Fibroblast of lung (primary cell): ENCODE measurements around the gene INPP5A.

Source experiments
- CTCF ChIP-seq, 2 donors: IDR thresholded peaks in 1 of 2; conservative IDR thresholded peaks in 1 of 2; 1 replicate in 1 of 2; 2 replicates in 1 of 2; pipeline ENCODE4 v1.5.1; 2011 to 2012; ENCODE audit warnings: low read length in 2 of 2, control low read depth in 1 of 2, inconsistent platforms in 1 of 2, low read depth in 1 of 2, mild to moderate bottlenecking in 1 of 2
- EZH2 ChIP-seq: IDR thresholded peaks from 2 replicates; pipeline ENCODE4 v1.5.1; 2012; ENCODE audit warnings: low read length, control low read depth, mild to moderate bottlenecking; ENCODE audit errors: missing control alignments

- no peak for TF ChIP-seq CTCF (conservative IDR thresholded peaks at IDR 0.05 in 1 of 2, IDR thresholded peaks at IDR 0.05 in 1 of 2; ENCODE audit: low read depth in 1 of 2, low read length in 2 of 2)
- TF ChIP-seq EZH2: no peak
These were observed 198.4 kb downstream of the INPP5A start for GRCh38 chr10:132735923-132736391.
